Activated CD4-positive, alpha-beta T cell treated with anti-CD3 and anti-CD28 coated beads, Interleukin-2, amount 10 ng/mL, durations not matched to agents 7 days and 5 days (primary cell): ENCODE data around the gene CADPS2. TPM values are rescaled to one million over a fixed set of nuclear protein-coding genes. Genes with fewer than 3 reads are reported as not detected.

Source experiments
- CTCF ChIA-PET: fragments of 350-600 bp; sonication (Branson Sonifier 250); formaldehyde crosslinking; loops from one replicate; lab custom pipeline; 2021; ENCODE audit warnings: antibody characterized with exemption; lab: Charles Lee
- POLR2A ChIA-PET: fragments of 350-600 bp; sonication (Branson Sonifier 250); formaldehyde crosslinking; loops from one replicate; lab custom pipeline; 2021; ENCODE audit warnings: antibody characterized with exemption; lab: Charles Lee
- DNase-seq: peaks from one replicate; pipeline ENCODE4 v3.0.0-alpha.2; 2020
- H3K27ac Mint-ChIP-seq: one replicate; pipeline ENCODE4 v1.8.0; 2021; ENCODE audit warnings: mild to moderate bottlenecking, moderate library complexity, mixed read lengths
- H3K27me3 Mint-ChIP-seq: one replicate; pipeline ENCODE4 v1.8.0; 2021; ENCODE audit warnings: mixed read lengths
- H3K36me3 Mint-ChIP-seq: one replicate; pipeline ENCODE4 v1.8.0; 2021; ENCODE audit warnings: low read depth, mixed read lengths
- H3K4me1 Mint-ChIP-seq: one replicate; pipeline ENCODE4 v1.8.0; 2021; ENCODE audit warnings: mixed read lengths
- H3K4me3 Mint-ChIP-seq: one replicate; pipeline ENCODE4 v1.8.0; 2021; ENCODE audit warnings: mild to moderate bottlenecking, moderate library complexity, mixed read lengths
- H3K9me3 Mint-ChIP-seq: one replicate; pipeline ENCODE4 v1.8.0; 2021; ENCODE audit warnings: mixed read lengths
- total RNA-seq, 2 experiments: library from RNA; stranded (reverse); gene quantifications; one replicate each; pipeline ENCODE4 v1.2.3, GENCODE V29; 2021

Gene CADPS2
- total RNA-seq, 2 experiments from 2014 or later = not detected

DNA sequence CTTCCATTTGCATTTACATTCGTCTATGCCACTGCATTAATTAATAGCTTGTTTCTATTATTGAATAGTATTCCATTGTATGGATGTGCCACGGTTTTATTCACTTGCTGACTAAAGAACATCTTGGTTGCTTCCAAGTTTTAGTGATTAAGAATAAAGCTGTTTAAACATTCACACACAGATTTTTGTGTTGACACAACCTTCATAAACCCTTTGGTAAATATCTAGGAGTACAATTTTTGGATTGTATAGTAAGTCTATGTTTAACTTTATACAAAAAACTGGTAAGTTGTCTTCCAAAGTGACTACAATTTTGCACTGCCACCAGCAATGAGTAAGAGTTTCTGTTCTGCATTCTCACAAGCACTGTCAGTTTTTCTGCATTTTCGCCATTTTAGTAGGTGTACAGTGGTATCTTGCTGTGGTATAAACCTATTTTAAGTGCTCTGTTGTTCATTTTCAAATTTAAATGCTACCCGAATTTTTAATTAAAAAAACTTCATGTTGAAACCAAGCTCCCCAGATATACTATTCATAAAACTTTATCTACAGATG lies 308.7 kb downstream of the CADPS2 start:
- Mint-ChIP-seq H3K36me3 (no peaks in the 10 kb centered on the region), H3K27me3 (no peaks in the 10 kb centered on the region), H3K4me1 (no peaks in the 10 kb centered on the region), H3K4me3 (no peak overlapping the region), H3K9me3 (no peaks in the 10 kb centered on the region), H3K27ac (no peak overlapping the region)
- DNase-seq = no peak
- CTCF ChIA-PET = no interaction called here
- POLR2A ChIA-PET = no interaction called here

DNA sequence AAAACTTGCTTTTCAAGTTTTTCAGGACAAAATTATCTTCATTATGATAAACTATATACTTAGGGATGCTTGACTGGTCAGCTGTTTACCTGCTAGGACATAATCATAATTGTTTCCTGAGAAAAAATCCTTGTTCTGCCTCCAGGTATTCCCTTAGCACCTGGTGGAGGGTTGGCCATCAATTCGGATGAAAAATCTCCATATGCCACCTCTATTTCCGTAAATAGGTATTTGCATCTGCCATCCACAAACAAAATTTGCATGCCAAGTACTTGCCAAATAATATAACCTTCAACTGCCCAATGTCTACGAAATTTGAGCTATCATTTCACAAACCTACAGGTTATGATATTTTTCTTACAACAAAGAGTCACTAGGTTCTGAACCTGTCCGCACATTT lies 313.6 kb downstream of the CADPS2 start:
- no peaks in the 10 kb centered on the region for H3K9me3 Mint-ChIP-seq
- no peaks in the 10 kb centered on the region for H3K27me3 Mint-ChIP-seq
- no peak overlapping the region for H3K27ac Mint-ChIP-seq
- ChIA-PET POLR2A (no interaction called here), CTCF (no interaction called here)
- H3K36me3 Mint-ChIP-seq = no peaks in the 10 kb centered on the region
- no peak for DNase-seq
- no peaks in the 10 kb centered on the region for H3K4me1 Mint-ChIP-seq
- H3K4me3 Mint-ChIP-seq = no peak overlapping the region

DNA sequence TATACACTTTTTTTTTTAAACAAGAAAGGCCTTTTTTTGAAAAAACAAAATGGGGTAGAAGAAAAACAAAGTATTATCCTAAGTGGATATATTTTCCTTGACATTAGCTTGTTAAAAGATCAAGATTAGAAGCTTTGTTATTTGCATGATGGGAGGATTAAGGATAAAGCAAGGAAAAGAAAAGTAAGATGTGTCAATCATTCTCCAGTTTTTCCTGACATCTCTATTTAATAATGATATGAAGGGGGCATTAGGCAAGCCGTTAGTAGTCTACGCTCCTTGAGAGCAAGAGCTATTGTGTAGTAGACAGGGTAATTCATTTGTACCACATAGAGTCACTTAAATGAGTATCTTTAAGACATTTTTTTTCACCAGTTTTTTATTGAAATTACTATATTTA lies 324.9 kb downstream of the CADPS2 start:
- no peak overlapping the region for H3K4me3 Mint-ChIP-seq
- H3K27me3 Mint-ChIP-seq = no peaks in the 10 kb centered on the region
- no peak for DNase-seq
- no peaks in the 10 kb centered on the region for H3K4me1 Mint-ChIP-seq
- no peak overlapping the region for H3K27ac Mint-ChIP-seq
- no peaks in the 10 kb centered on the region for H3K36me3 Mint-ChIP-seq
- ChIA-PET POLR2A (no interaction called here), CTCF (no interaction called here)
- no peaks in the 10 kb centered on the region for H3K9me3 Mint-ChIP-seq

DNA sequence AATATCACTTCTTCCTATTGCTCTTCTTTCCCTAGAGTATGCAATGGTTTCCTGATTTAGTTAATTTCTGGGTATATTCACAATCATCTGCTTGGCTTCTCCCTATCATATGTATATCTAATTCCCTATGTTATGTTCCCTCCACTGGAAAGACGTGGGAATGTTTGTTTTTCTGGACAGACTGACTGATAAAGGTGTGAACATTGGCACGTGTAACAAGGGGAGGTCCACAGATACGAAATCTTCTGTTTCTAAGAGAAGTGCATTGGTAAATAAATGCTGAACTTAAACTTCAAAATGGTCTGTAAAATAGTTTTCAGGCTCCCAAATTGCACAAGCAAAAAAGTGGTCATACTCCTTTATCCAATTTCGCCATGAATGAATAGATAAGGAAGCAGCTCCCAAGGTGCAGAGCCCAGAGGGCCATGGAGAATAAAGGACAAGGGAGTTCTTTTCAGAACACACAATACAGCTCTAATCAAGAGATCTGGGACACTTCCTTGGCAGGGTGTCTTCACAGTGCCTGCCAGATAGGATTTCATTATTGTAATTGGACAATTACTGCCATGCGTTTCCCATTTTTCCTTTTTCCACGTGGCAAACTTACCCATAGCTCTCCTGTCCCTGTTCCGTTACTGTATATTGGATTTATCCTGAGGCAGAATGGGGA lies 329.3 kb downstream of the CADPS2 start:
- ChIA-PET POLR2A (no interaction called here), CTCF (no interaction called here)
- DNase-seq = no peak
- H3K4me1 Mint-ChIP-seq = no peaks in the 10 kb centered on the region
- no peak overlapping the region for H3K4me3 Mint-ChIP-seq
- H3K27me3 Mint-ChIP-seq = no peaks in the 10 kb centered on the region
- no peaks in the 10 kb centered on the region for H3K9me3 Mint-ChIP-seq
- H3K36me3 Mint-ChIP-seq = no peaks in the 10 kb centered on the region
- H3K27ac Mint-ChIP-seq = no peak overlapping the region

DNA sequence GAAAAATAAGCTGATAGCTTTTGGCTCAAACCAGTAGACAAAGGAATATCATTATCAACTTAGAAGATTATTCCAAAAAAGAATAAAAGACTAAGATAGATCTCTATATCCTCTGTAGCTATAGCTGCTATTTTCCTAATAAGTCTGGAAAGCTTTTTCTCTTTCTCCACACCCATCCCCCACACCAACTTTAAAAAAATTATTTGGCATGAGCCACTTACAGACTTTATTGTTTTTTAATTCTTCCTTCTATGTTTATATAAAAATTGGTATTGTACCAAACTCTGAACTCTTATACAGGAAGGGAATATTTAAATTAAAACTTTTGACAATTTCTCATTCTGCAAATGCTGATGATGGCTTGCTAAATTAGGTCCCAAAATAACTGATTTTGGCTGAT lies 330.0 kb downstream of the CADPS2 start:
- no peak for DNase-seq
- H3K4me1 Mint-ChIP-seq = no peaks in the 10 kb centered on the region
- H3K4me3 Mint-ChIP-seq = no peak overlapping the region
- no peaks in the 10 kb centered on the region for H3K9me3 Mint-ChIP-seq
- H3K27me3 Mint-ChIP-seq = no peaks in the 10 kb centered on the region
- no peaks in the 10 kb centered on the region for H3K36me3 Mint-ChIP-seq
- POLR2A ChIA-PET = no interaction called here
- H3K27ac Mint-ChIP-seq = no peak overlapping the region
- CTCF ChIA-PET = no interaction called here

DNA sequence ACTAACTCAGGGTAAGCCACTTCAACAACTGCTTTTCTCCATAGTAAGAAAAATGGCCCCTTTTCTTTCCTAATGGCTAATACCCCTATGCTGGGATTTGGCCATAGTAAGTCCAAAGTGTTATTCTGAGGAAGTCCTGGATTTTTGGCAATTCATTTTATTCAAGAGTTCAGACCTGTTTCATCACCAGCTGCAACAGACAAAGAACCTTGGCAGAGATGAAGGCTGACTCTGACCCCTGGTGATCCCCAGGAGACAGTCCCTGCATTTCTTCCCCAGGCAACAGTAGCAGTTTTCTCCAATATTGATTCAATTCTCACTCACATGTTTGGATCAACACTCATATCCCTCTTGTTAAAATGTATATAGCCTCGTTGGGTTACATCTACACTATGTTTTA lies 332.5 kb downstream of the CADPS2 start:
- no peaks in the 10 kb centered on the region for H3K4me1 Mint-ChIP-seq
- ChIA-PET POLR2A (no interaction called here), CTCF (no interaction called here)
- DNase-seq = no peak
- H3K4me3 Mint-ChIP-seq = no peak overlapping the region
- H3K27ac Mint-ChIP-seq = no peak overlapping the region
- no peaks in the 10 kb centered on the region for H3K9me3 Mint-ChIP-seq
- no peaks in the 10 kb centered on the region for H3K27me3 Mint-ChIP-seq
- no peaks in the 10 kb centered on the region for H3K36me3 Mint-ChIP-seq

DNA sequence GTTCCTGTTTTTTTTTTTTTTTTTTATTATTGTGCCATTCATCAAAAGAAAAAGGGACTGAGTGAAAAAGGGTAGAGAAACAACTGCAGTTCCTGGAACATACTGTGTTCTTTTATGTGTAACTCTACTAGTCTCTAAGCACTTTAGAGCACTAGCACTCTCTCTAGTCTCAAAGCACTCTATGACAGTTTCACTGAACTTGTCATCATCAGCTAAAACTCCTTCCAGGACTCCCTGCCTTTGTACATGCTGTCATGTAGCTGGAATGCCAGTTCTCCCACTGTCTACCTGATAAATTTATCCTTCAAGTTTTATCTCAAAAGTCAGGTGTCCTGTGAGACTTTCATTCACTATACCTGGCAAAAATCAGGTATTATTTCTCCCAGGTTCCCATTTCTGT lies 333.5 kb downstream of the CADPS2 start:
- no peak overlapping the region for H3K27ac Mint-ChIP-seq
- CTCF ChIA-PET = no interaction called here

DNA sequence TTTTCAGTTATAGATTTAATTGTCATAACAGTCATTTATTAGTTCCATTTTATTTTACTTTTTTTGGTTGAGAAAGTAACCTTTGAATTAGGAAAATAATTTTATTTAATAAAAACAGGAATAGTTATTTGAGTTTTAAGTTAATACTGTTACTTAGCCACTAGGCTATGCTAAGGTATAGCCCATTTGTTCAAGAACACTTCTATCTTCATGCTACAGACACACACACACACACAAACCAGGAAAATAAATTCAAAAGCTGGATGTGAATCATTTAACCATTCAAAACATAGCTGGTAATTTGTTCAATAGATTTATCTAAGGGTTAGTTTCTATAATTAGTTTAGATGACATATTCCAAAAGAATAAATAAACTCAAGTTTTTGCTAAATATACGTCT lies 335.7 kb downstream of the CADPS2 start:
- Mint-ChIP-seq H3K36me3 (no peaks in the 10 kb centered on the region), H3K27me3 (no peaks in the 10 kb centered on the region), H3K9me3 (no peaks in the 10 kb centered on the region), H3K4me3 (no peak overlapping the region), H3K4me1 (no peaks in the 10 kb centered on the region), H3K27ac (no peak overlapping the region)
- DNase-seq = no peak
- ChIA-PET CTCF (no interaction called here), POLR2A (no interaction called here)

More for the DNA sequence above, 333.5 kb downstream of the CADPS2 start:
- H3K4me3 Mint-ChIP-seq = no peak overlapping the region
- H3K27me3 Mint-ChIP-seq = no peaks in the 10 kb centered on the region
- no peaks in the 10 kb centered on the region for H3K36me3 Mint-ChIP-seq
- H3K4me1 Mint-ChIP-seq = no peaks in the 10 kb centered on the region
- H3K9me3 Mint-ChIP-seq = no peaks in the 10 kb centered on the region
- DNase-seq = no peak
- POLR2A ChIA-PET = no interaction called here

DNA sequence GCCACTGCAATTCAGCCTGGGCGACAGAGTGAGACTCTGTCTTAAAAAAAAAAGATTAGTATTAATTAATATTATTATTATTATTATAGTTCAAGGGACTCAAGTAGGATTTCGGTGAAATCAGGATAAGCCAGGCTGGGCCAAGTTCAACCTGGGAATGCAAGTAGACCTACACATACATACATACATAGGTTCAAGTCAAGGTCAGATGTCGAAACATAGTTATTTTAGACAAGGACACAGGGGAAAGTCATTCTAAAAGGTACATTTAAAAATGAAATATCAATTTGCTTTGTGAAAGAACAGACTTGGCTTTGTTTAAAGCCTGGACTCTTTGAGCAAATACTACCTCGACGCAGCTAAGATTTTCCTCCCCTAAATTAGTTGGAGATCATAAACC lies 336.7 kb downstream of the CADPS2 start:
- POLR2A ChIA-PET = no interaction called here
- no peaks in the 10 kb centered on the region for H3K9me3 Mint-ChIP-seq
- H3K27ac Mint-ChIP-seq = no peak overlapping the region

DNA sequence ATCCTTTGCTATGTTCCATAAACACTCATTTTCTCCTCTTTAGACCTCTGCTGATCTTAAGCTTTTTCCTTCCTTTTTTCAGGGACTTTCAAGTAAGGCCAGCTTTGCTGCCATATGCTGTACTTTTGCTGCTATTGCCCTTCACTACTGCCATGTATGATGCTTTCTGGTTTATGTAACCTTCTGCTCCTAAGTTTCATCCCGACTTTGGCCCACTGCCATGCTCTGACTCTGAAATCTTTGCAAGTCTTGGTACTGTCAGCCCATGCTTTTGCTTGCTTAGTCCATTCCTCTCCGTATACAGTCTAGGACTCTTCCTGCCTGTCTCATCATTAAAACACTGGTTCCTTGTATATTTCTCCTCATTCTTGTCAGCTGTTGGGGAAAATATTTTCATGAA lies 339.8 kb downstream of the CADPS2 start:
- H3K4me3 Mint-ChIP-seq = no peak overlapping the region
- POLR2A ChIA-PET = no interaction called here

More for the DNA sequence above, 336.7 kb downstream of the CADPS2 start:
- Mint-ChIP-seq H3K27me3 (no peaks in the 10 kb centered on the region), H3K36me3 (no peaks in the 10 kb centered on the region), H3K4me1 (no peaks in the 10 kb centered on the region), H3K4me3 (no peak overlapping the region)
- CTCF ChIA-PET = no interaction called here
- DNase-seq = no peak

DNA sequence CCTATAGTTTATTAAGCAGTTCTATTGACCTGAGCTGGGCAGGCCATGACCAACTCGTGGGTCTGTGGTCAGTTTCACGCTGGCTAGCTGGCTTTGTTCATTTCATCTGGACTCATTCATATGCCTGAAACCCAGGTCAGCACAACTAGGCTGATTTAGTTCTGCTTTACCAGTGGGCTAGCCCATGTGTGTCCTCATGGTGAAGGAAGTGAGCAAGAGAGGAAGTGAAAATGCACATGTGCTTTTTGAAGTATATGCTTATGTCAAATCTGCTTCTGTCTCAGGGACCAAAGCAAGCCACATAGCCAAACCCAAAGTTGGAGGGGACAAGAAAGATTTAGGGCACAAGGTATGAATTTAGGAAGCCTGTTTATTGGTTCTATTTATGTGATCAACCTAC lies 341.8 kb downstream of the CADPS2 start:
- Mint-ChIP-seq H3K36me3 (no peaks in the 10 kb centered on the region), H3K27me3 (no peaks in the 10 kb centered on the region), H3K4me1 (no peaks in the 10 kb centered on the region), H3K9me3 (no peaks in the 10 kb centered on the region), H3K27ac (no peak overlapping the region), H3K4me3 (no peak overlapping the region)
- ChIA-PET POLR2A (no interaction called here), CTCF (no interaction called here)
- no peak for DNase-seq

More for the DNA sequence above, 339.8 kb downstream of the CADPS2 start:
- H3K27ac Mint-ChIP-seq = no peak overlapping the region
- no peak for DNase-seq
- no peaks in the 10 kb centered on the region for H3K27me3 Mint-ChIP-seq
- no peaks in the 10 kb centered on the region for H3K36me3 Mint-ChIP-seq
- H3K4me1 Mint-ChIP-seq = no peaks in the 10 kb centered on the region
- CTCF ChIA-PET = no interaction called here
- H3K9me3 Mint-ChIP-seq = no peaks in the 10 kb centered on the region

DNA sequence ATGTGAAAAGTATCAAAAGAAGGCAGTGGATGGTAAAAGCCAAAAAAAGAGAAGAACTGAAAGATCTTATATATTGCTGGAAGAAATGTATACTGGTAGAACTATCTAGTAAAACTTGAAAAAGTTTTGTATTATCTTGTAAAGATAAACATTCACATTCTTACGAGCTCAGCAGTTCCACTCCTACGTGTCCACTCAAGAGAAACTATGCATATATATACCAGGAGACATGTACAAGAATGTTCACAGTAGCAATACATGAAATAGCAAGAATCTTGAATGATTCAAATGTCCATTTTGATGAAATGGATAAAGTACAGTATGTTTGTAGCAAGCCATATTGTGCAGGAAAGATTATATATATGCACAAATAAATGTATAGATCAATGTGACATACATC lies 342.4 kb downstream of the CADPS2 start:
- Mint-ChIP-seq H3K27me3 (no peaks in the 10 kb centered on the region), H3K27ac (no peak overlapping the region), H3K36me3 (no peaks in the 10 kb centered on the region), H3K9me3 (no peaks in the 10 kb centered on the region), H3K4me1 (no peaks in the 10 kb centered on the region), H3K4me3 (no peak overlapping the region)
- DNase-seq = no peak
- POLR2A ChIA-PET = no interaction called here
- CTCF ChIA-PET = no interaction called here

DNA sequence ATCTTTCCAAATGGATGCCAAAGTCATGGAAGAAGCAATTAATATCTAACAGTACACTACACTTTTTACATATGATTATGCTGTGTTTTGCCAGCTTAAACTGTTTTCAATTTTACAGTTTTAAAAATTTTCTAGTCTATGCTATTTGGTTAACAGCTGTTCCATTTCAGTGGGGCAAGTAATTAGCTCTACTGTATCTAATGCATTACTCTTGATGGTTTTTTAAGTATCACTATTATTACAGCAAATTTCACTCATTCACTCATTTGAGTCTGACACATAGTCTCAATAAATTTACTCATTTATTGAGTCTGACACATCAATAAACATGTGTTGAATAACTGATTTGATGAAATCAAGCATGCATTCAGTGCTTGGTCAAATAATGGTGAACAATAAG lies 343.1 kb downstream of the CADPS2 start:
- Mint-ChIP-seq H3K4me1 (no peaks in the 10 kb centered on the region), H3K27me3 (no peaks in the 10 kb centered on the region), H3K27ac (no peak overlapping the region), H3K4me3 (no peak overlapping the region), H3K36me3 (no peaks in the 10 kb centered on the region), H3K9me3 (no peaks in the 10 kb centered on the region)
- DNase-seq = no peak
- ChIA-PET POLR2A (no interaction called here), CTCF (no interaction called here)

DNA sequence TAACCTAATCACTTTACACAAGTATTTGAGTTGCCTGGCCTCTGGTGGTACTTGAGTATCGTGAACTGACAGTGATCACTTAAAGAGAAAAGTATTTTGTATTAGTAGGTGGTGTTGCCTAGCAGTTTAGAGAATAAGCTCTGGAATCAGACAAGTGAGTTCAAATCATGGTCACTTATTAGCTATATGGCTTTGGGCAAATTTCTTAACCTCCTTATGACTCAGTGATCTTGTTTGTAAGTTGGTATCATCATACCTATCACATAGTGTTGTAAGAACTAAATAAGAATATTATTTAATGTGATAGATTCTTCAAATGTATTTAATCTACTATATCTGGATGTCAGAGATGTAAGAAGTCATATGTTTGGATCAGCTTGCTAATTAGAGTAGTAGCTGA lies 351.2 kb downstream of the CADPS2 start:
- Mint-ChIP-seq H3K36me3 (no peaks in the 10 kb centered on the region), H3K27me3 (no peaks in the 10 kb centered on the region), H3K27ac (no peak overlapping the region), H3K4me3 (no peak overlapping the region), H3K4me1 (no peaks in the 10 kb centered on the region), H3K9me3 (no peaks in the 10 kb centered on the region)
- ChIA-PET CTCF (no interaction called here), POLR2A (no interaction called here)
- DNase-seq = no peak
